B cell (primary cell): ENCODE measurements around the gene VSTM1. TPM values are rescaled to one million over a fixed set of nuclear protein-coding genes. Genes with fewer than 3 reads are reported as not detected.

Experiments used
- ATAC-seq: fragments of 200-7000 bp; cut with Tn5 transposase; one replicate; pipeline ENCODE4 v1.10.0; 2021; ENCODE audit warnings: low read depth, mild to moderate bottlenecking, moderate number of reproducible peaks, moderate library complexity
- CTCF ChIA-PET: fragments of 350-600 bp; sonication (Branson Sonifier 250); formaldehyde crosslinking; loops from one replicate; lab custom pipeline; 2021; ENCODE audit warnings: antibody characterized with exemption, inconsistent platforms; lab: Charles Lee
- POLR2A ChIA-PET: fragments of 350-600 bp; sonication (Branson Sonifier 250); formaldehyde crosslinking; loops from one replicate; lab custom pipeline; 2021; ENCODE audit warnings: antibody characterized with exemption; lab: Charles Lee
- DNase-seq: peaks from one replicate; pipeline ENCODE4 v3.0.0; 2013
- H2AFZ ChIP-seq: 2 replicates; pipeline ENCODE4 v1.6.1; 2012; ENCODE audit warnings: mild to moderate bottlenecking, low read depth, low read length; ENCODE audit not compliant: insufficient read depth, poor library complexity, severe bottlenecking
- H3K27ac ChIP-seq, 2 donors: 1 replicate in 1 of 2; 2 replicates in 1 of 2; pipeline ENCODE4 v1.5.1; 2012 to 2013; ENCODE audit warnings: low read length in 2 of 2, mild to moderate bottlenecking in 2 of 2, moderate library complexity in 1 of 2
- H3K27me3 ChIP-seq, 4 experiments: fragments of 200-600 bp in 1 of 4; sonication (generic) in 1 of 4; replicated peaks in 1 of 4; 1 replicate in 2 of 4; 2 replicates in 2 of 4; pipeline versions ENCODE4 v1.6.1 to v1.7.0; 2013 to 2016; ENCODE audit warnings: low read length in 3 of 4, mild to moderate bottlenecking in 2 of 4, mixed read lengths in 1 of 4, moderate library complexity in 1 of 4; ENCODE audit not compliant: insufficient read depth in 4 of 4, control insufficient read depth in 3 of 4; ENCODE audit errors: control extremely low read depth in 1 of 4
- H3K36me3 ChIP-seq, 2 experiments: replicated peaks in 1 of 2; 1 replicate in 1 of 2; 2 replicates in 1 of 2; pipeline versions ENCODE4 v1.6.1 to v1.7.1; 2013; ENCODE audit warnings: low read length in 1 of 2; ENCODE audit not compliant: insufficient read depth in 2 of 2, control insufficient read depth in 1 of 2; ENCODE audit errors: control extremely low read depth in 1 of 2, extremely low read depth in 1 of 2
- H3K4me1 ChIP-seq, 2 donors: fragments of 200-600 bp in 1 of 2; sonication (generic) in 1 of 2; 1 replicate in 1 of 2; 2 replicates in 1 of 2; pipeline versions ENCODE4 v1.5.1 to v1.6.1; 2013 to 2017; ENCODE audit warnings: low read length in 2 of 2; ENCODE audit not compliant: control insufficient read depth in 2 of 2, insufficient read depth in 2 of 2
- H3K4me2 ChIP-seq: replicated peaks from 2 replicates; pipeline ENCODE3; 2012; ENCODE audit warnings: mild to moderate bottlenecking, low read depth, low read length; ENCODE audit not compliant: poor library complexity, severe bottlenecking
- H3K4me3 ChIP-seq, 5 experiments: fragments of 200-600 bp in 1 of 5; sonication (generic) in 1 of 5; 1 replicate in 3 of 5; 2 replicates in 2 of 5; pipeline versions ENCODE4 v1.5.1 to v1.7.0; 2011 to 2016; ENCODE audit warnings: low read length in 4 of 5, mild to moderate bottlenecking in 4 of 5, low read depth in 2 of 5, control low read depth in 1 of 5, moderate library complexity in 1 of 5; ENCODE audit not compliant: insufficient read depth in 1 of 5; ENCODE audit errors: control extremely low read depth in 1 of 5, extremely low read depth in 1 of 5
- H3K79me2 ChIP-seq: fragments of 200-600 bp; sonication (generic); one replicate; pipeline ENCODE4 v1.6.0; 2016; ENCODE audit warnings: low read length; ENCODE audit not compliant: control insufficient read depth, insufficient read depth
- H3K9ac ChIP-seq: fragments of 200-600 bp; sonication (generic); 2 replicates; pipeline ENCODE4 v1.6.1; 2017; ENCODE audit warnings: mild to moderate bottlenecking, low read length, moderate library complexity
- H3K9me3 ChIP-seq, 3 donors: one replicate each; pipeline versions ENCODE4 v1.6.1 to v1.7.1; 2013; ENCODE audit warnings: low read length in 2 of 3; ENCODE audit not compliant: control insufficient read depth in 2 of 3, insufficient read depth in 1 of 3; ENCODE audit errors: control extremely low read depth in 1 of 3
- H4K20me1 ChIP-seq: 2 replicates; pipeline ENCODE4 v1.6.0; 2012; ENCODE audit warnings: mild to moderate bottlenecking, low read length; ENCODE audit not compliant: insufficient read depth, control insufficient read depth, poor library complexity, severe bottlenecking
- H3K27ac Mint-ChIP-seq: one replicate; pipeline ENCODE4 v1.8.0; 2021; ENCODE audit warnings: mixed read lengths
- H3K27me3 Mint-ChIP-seq: one replicate; pipeline ENCODE4 v1.8.0; 2021; ENCODE audit warnings: mixed read lengths
- H3K4me1 Mint-ChIP-seq: one replicate; pipeline ENCODE4 v1.8.0; 2021; ENCODE audit warnings: mixed read lengths
- H3K4me3 Mint-ChIP-seq: one replicate; pipeline ENCODE4 v1.8.0; 2021; ENCODE audit warnings: mixed read lengths
- H3K9me3 Mint-ChIP-seq: one replicate; pipeline ENCODE4 v1.8.0; 2022; ENCODE audit warnings: mixed read lengths; ENCODE audit not compliant: insufficient read depth
- CTCF ChIP-seq: fragments of 200-600 bp; IDR thresholded peaks from one replicate; pipeline ENCODE4 v1.8.0; 2022; ENCODE audit warnings: antibody characterized with exemption, mild to moderate bottlenecking
- EZH2 ChIP-seq: IDR thresholded peaks from 2 replicates; pipeline ENCODE4 v1.6.1; 2012; ENCODE audit warnings: borderline replicate concordance, low read depth, mild to moderate bottlenecking, moderate library complexity, low read length; ENCODE audit not compliant: insufficient read depth, poor library complexity, severe bottlenecking
- WGBS: methylation state at CpG from one replicate; pipeline ENCODE4 v1.1.5; 2013; ENCODE audit warnings: missing lambda C conversion rate; ENCODE audit not compliant: insufficient coverage; 5-methylcytosine and 5-hydroxymethylcytosine counted together
- intact Hi-C: fragments of 100-400 bp; cut with micrococcal nuclease; formaldehyde crosslinking; loops from one replicate; pipeline ENCODE4 v1.10.0; 2022
- polyA plus RNA-seq: library from polyadenylated mRNA; depleted of rRNA; stranded (reverse); fragments of >200 nt; gene quantifications from 2 replicates; pipeline ENCODE4 v1.2.3, GENCODE V29; 2012
- total RNA-seq, 2 donors: library from RNA; stranded (reverse); fragments of 120-200 nt in 1 of 2; gene quantifications; 1 replicate in 1 of 2; 2 replicates in 1 of 2; pipeline versions ENCODE4 v1.2.3 to v1.2.4, GENCODE V29; 2013 to 2022

The VSTM1 gene
- total and polyA plus RNA-seq, 2 donors (not counting 1 experiment from before 2014, with no cell fraction given) = 0.82 TPM; not detected in 1

GRCh38 chr19:54042989-54043388 is 20.7 kb downstream of the VSTM1 start:
- ChIA-PET CTCF (interaction anchor here (1.4 kb wide), 1 partner anchor 19 kb away, joined by 3 read pairs; no protein-coding TSS in a partner anchor), POLR2A (no interaction called here)
- intact Hi-C loops = no loop called here
- 68% methylated on average over 2 of the region's 3 CpGs for WGBS
- DNase-seq (no peak), ATAC-seq (no peak)
- Histone ChIP-seq H2AFZ (no peak overlapping the region), H3K4me1 (no peaks in the 10 kb centered on the region), H3K4me3 (no peak overlapping the region), H3K9ac (no peak overlapping the region), H3K9me3 (peaks cover 0 to 16% (median 0%) of the 10 kb centered on the region in 3 donors), H3K27ac (no peak overlapping the region), H3K4me2 (no peak overlapping the region), H4K20me1 (no peaks in the 10 kb centered on the region), H3K79me2 (no peaks in the 10 kb centered on the region), H3K36me3 (no peaks in the 10 kb centered on the region), H3K27me3 (no peaks in the 10 kb centered on the region)
- Mint-ChIP-seq H3K9me3 (no peaks in the 10 kb centered on the region), H3K4me1 (no peaks in the 10 kb centered on the region), H3K27ac (no peak overlapping the region), H3K27me3 (peaks cover 21% of the 10 kb centered on the region), H3K4me3 (no peak overlapping the region)
- TF ChIP-seq CTCF (no peak), EZH2 (no peak)

GRCh38 chr19:54041969-54042606 is 21.6 kb downstream of the VSTM1 start:
- no peaks in the 10 kb centered on the region for H4K20me1 ChIP-seq
- Mint-ChIP-seq H3K4me1 (no peaks in the 10 kb centered on the region), H3K4me3 (no peak overlapping the region), H3K27me3 (peaks cover 21% of the 10 kb centered on the region), H3K27ac (no peak overlapping the region), H3K9me3 (no peaks in the 10 kb centered on the region)
- H3K27me3 ChIP-seq = no peaks in the 10 kb centered on the region
- H3K27ac ChIP-seq = no peak overlapping the region
- H2AFZ ChIP-seq = no peak overlapping the region
- POLR2A ChIA-PET = no interaction called here
- TF ChIP-seq EZH2 = no peak
- TF ChIP-seq CTCF = no peak
- no peaks in the 10 kb centered on the region for H3K79me2 ChIP-seq
- ATAC-seq = no peak
- no peak for DNase-seq
- 70% methylated on average over 5 of the region's 9 CpGs for WGBS
- no peak overlapping the region for H3K9ac ChIP-seq
- H3K4me3 ChIP-seq = no peak overlapping the region
- H3K36me3 ChIP-seq = no peaks in the 10 kb centered on the region
- CTCF ChIA-PET = interaction anchor here (1.4 kb wide), 1 partner anchor 18 kb away, joined by 3 read pairs; no protein-coding TSS in a partner anchor
- no peaks in the 10 kb centered on the region for H3K4me1 ChIP-seq
- H3K9me3 ChIP-seq = peaks cover 0 to 16% (median 0%) of the 10 kb centered on the region in 3 donors
- H3K4me2 ChIP-seq = no peak overlapping the region
- intact Hi-C loops = no loop called here
